Natural killer cell (primary cell): Measurements from ENCODE around the gene HAGHL. TPM values are rescaled to one million over a fixed set of nuclear protein-coding genes. Genes with fewer than 3 reads are reported as not detected.

Experiments used
- ATAC-seq, 3 donors: fragments of 150-1000 bp in 2 of 3; fragments of 200-7000 bp in 1 of 3; cut with Tn5 transposase; 1 replicate in 1 of 3; 2 replicates in 2 of 3; pipeline ENCODE4 v1.10.0; 2021; ENCODE audit warnings: mild to moderate bottlenecking in 2 of 3, moderate library complexity in 2 of 3
- DNase-seq, 2 donors: peaks; one replicate each; pipeline versions ENCODE4 v3.0.0 to v3.0.0-alpha.2; 2013 to 2021; ENCODE audit warnings: mixed read lengths in 1 of 2
- H3K27ac ChIP-seq: one replicate; pipeline ENCODE4 v1.5.1; 2013; ENCODE audit warnings: mild to moderate bottlenecking, low read length
- H3K27me3 ChIP-seq: one replicate; pipeline ENCODE4 v1.6.1; 2013; ENCODE audit warnings: low read length; ENCODE audit not compliant: control insufficient read depth, insufficient read depth
- H3K36me3 ChIP-seq: one replicate; pipeline ENCODE4 v1.6.1; 2013; ENCODE audit warnings: low read length; ENCODE audit not compliant: control insufficient read depth, insufficient read depth
- H3K4me1 ChIP-seq: one replicate; pipeline ENCODE4 v1.6.1; 2013; ENCODE audit warnings: low read length; ENCODE audit not compliant: control insufficient read depth, insufficient read depth
- H3K4me3 ChIP-seq: one replicate; pipeline ENCODE4 v1.5.1; 2013; ENCODE audit warnings: low read length
- H3K9me3 ChIP-seq: one replicate; pipeline ENCODE4 v1.6.1; 2013; ENCODE audit warnings: low read length; ENCODE audit not compliant: control insufficient read depth, insufficient read depth
- H3K27ac Mint-ChIP-seq, 2 donors: one replicate each; pipeline ENCODE4 v1.8.0; 2022; ENCODE audit warnings: mild to moderate bottlenecking in 2 of 2, mixed read lengths in 2 of 2, moderate library complexity in 1 of 2
- H3K27me3 Mint-ChIP-seq, 2 donors: one replicate each; pipeline ENCODE4 v1.8.0; 2022; ENCODE audit warnings: low read depth in 2 of 2, mixed read lengths in 2 of 2
- H3K36me3 Mint-ChIP-seq: one replicate; pipeline ENCODE4 v1.8.0; 2022; ENCODE audit warnings: mixed read lengths
- H3K4me1 Mint-ChIP-seq, 2 donors: one replicate each; pipeline ENCODE4 v1.8.0; 2022; ENCODE audit warnings: mixed read lengths in 2 of 2
- H3K4me3 Mint-ChIP-seq: one replicate; pipeline ENCODE4 v1.8.0; 2022; ENCODE audit warnings: mild to moderate bottlenecking, moderate library complexity, mixed read lengths
- H3K9me3 Mint-ChIP-seq, 2 donors: one replicate each; pipeline ENCODE4 v1.8.0; 2022; ENCODE audit warnings: mixed read lengths in 2 of 2
- CTCF ChIP-seq: fragments of 200-600 bp; IDR thresholded peaks from one replicate; pipeline ENCODE4 v1.8.0; 2022; ENCODE audit warnings: antibody characterized with exemption
- WGBS: methylation state at CpG from one replicate; pipeline ENCODE4 v1.1.7; 2013; ENCODE audit warnings: missing lambda C conversion rate; ENCODE audit not compliant: insufficient coverage; 5-methylcytosine and 5-hydroxymethylcytosine counted together
- intact Hi-C: fragments of 100-400 bp; cut with micrococcal nuclease; formaldehyde crosslinking; loops from one replicate; pipeline ENCODE4 v1.14.2; 2022
- total RNA-seq, 4 donors: library from RNA; stranded (reverse); fragments of 120-200 nt in 1 of 4; gene quantifications; one replicate each; pipeline versions ENCODE4 v1.2.3 to v1.2.4, GENCODE V29; 2013 to 2022

Gene HAGHL
- total RNA-seq, 3 donors from 2014 or later (not counting 1 experiment from before 2014, with no cell fraction given) = 13.5 to 21.5 (median 15.7) TPM

DNA sequence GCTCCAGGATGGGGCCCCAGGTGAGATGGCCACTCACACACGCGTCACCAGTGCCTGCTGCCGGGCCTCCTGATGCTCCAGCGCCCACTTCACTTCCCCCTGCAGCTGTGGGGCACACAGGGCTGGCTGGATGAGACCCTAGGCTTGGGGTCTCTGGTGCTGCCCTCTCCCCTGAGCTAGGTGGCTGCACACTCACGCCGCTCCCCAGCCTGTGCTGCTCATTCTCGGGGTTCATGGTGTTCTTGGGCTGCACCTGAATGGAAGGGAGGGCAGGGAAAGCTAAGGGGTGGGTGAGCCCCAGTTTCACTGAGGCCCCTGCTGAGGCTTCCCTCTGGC is 1.9 kb upstream of the HAGHL start:
- Histone ChIP-seq H3K9me3 (no peaks in the 10 kb centered on the region), H3K36me3 (no peaks in the 10 kb centered on the region), H3K27ac (no peak overlapping the region), H3K27me3 (no peaks in the 10 kb centered on the region), H3K4me3 (no peak overlapping the region), H3K4me1 (peaks cover 47% of the 10 kb centered on the region)
- Mint-ChIP-seq H3K4me3 (no peak overlapping the region), H3K27me3 (no peaks in the 10 kb centered on the region), H3K4me1 (peaks cover 0 to 14% of the 10 kb centered on the region in 2 donors), H3K36me3 (no peaks in the 10 kb centered on the region), H3K9me3 (no peaks in the 10 kb centered on the region), H3K27ac (no peak overlapping the region)
- TF ChIP-seq CTCF = no peak
- no peak for ATAC-seq
- intact Hi-C loops = no loop called here
- WGBS = 85% methylated on average over 7 of the region's 7 CpGs
- DNase-seq = no peak

DNA sequence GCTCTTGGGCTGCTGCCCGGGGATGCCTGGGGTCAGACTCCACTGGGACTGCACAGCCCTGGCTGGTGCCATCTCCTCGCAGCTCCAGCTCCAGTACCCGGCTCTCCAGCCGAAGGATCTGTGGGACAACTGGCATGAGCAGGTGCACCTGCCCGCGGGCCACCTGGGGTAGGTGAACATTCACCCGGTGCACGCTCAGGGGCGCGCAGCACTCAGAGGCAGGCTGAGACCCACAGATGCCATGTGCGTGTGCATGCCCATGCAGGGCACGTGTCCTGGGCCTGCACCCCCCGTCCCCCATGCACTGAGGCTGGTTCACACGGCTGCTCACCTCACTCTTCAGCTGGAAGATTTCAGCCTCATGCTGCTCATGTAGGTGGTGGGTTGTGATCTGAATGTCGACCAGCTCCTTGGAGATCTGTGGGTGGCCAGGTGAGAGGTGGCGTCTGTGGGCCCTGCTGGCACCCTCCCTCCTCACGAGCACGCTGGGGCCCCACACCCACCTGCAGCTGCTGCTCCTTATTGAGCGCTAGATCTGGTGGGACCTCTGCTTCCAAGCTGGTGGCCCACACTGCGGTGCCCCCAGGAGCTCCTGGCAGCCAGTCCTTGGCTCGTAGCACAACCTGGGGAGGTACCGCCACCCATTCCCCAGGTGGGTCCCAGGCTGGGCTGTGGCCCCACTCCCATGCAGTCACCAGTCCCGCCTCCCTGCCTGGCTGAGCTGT is 1.3 kb upstream of the HAGHL start:
- no peak overlapping the region for H3K27ac ChIP-seq
- no peak for ATAC-seq
- Mint-ChIP-seq H3K27me3 (no peaks in the 10 kb centered on the region), H3K4me1 (peaks cover 0 to 8% of the 10 kb centered on the region in 2 donors), H3K4me3 (peak overlapping the region; percentile 35), H3K27ac (peak overlapping the region in 1 of 2 donors; percentile 44), H3K9me3 (no peaks in the 10 kb centered on the region), H3K36me3 (no peaks in the 10 kb centered on the region)
- peaks cover 40% of the 10 kb centered on the region for H3K4me1 ChIP-seq
- H3K36me3 ChIP-seq = no peaks in the 10 kb centered on the region
- no peak for TF ChIP-seq CTCF
- 85% methylated on average over 23 of the region's 23 CpGs for WGBS
- H3K4me3 ChIP-seq = no peak overlapping the region
- DNase-seq = peak in 1 of 2 donors; percentile 29
- no peaks in the 10 kb centered on the region for H3K9me3 ChIP-seq
- intact Hi-C loops = no loop called here
- no peaks in the 10 kb centered on the region for H3K27me3 ChIP-seq

DNA sequence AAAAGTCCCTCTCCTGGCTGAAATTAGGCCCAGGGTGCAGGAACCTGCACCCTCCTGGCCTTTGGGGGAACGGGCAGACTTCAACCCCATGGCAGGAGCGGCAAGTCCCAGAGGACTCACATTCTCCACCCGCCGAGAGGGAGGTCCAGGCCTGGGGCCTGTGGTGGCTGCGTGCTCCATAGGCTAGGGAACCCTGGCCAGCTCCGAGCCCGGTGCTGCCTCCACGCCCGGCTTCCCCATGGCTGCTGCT is 793 bp upstream of the HAGHL start:
- Mint-ChIP-seq H3K36me3 (no peaks in the 10 kb centered on the region), H3K4me1 (peaks cover 0 to 8% of the 10 kb centered on the region in 2 donors), H3K9me3 (no peaks in the 10 kb centered on the region), H3K27ac (peak overlapping the region; percentile 44 to 60), H3K27me3 (no peaks in the 10 kb centered on the region), H3K4me3 (no peak overlapping the region)
- H3K27ac ChIP-seq = no peak overlapping the region
- intact Hi-C loops = no loop called here
- TF ChIP-seq CTCF = no peak
- 57% methylated on average over 9 of the region's 9 CpGs for WGBS
- DNase-seq = no peak
- no peaks in the 10 kb centered on the region for H3K36me3 ChIP-seq
- H3K4me3 ChIP-seq = no peak overlapping the region
- no peaks in the 10 kb centered on the region for H3K9me3 ChIP-seq
- H3K4me1 ChIP-seq = peaks cover 39% of the 10 kb centered on the region
- no peak for ATAC-seq
- H3K27me3 ChIP-seq = no peaks in the 10 kb centered on the region
